GM12872 (cell line): ENCODE data around the gene ASB5.

ENCODE experiments used
- CTCF ChIP-seq: IDR thresholded peaks from 3 replicates; pipeline ENCODE4 v1.5.1; 2011; ENCODE audit warnings: low read depth, mild to moderate bottlenecking, low read length, moderate library complexity; ENCODE audit not compliant: insufficient read depth

Gene ASB5

DNA sequence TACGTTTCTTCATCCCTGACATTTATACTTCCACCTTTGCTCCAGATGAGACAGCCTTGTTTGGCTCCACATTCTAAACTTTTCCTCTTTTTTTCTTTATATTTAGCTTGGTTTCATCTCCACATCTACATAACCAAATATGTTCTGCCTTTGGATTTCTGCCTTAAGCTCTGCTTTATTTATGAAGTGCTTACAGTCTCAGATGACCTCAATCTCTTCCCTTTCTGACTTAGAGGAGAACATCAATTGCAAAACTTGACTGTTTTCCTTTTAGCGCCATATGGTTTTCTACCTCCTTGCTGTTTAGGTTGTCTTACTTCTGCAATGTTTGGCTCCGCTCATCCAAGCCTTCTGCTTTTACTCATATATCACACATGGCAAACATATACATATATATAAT is 7.5 kb downstream of the ASB5 start:
- TF ChIP-seq CTCF: no peak

- TF ChIP-seq CTCF: no peak
Measured at GRCh38 chr4:176261018-176261417, 8.0 kb downstream of the ASB5 start.

DNA sequence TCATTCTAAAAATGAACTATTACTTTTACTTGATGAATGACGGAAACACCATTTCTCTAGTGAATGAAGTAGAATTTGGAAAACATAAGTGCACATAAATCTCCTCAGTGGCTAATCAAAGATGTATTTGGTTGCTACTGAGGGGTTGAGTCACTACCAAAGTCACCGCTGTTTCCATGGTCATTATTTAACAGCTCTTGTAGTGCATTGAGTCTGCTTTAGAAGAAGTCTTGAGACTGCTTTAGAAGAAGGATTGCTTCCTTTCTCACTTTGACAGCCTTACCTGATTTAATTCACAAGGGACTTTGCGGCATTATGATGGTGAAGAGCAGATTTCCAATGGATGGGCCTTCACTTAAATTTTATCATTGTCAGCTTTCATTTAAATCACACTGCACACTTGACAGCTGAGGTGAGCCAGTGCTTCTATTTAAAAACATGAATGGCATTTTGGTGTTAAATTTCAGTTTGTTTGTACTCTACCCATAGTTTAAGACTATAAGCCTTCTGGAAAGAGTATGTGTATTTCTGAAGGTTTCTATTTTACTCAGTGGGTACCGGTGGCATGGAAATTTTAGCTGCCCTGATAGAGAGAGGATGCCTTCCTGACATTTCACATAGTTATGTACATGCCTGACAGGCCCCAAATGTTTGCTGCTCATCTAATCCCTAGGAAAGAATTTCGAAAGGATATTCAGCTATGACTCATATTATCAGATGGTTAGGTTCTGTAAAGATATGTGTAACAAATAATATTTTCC is 9.5 kb downstream of the ASB5 start:
- TF ChIP-seq CTCF: no peak

- no peak for TF ChIP-seq CTCF
Measured at GRCh38 chr4:176258135-176258534, 10.9 kb downstream of the ASB5 start.

- TF ChIP-seq CTCF: no peak
Measured at GRCh38 chr4:176256921-176257320, 12.1 kb downstream of the ASB5 start.

- TF ChIP-seq CTCF: no peak
Measured at GRCh38 chr4:176242764-176243347, 26.2 kb downstream of the ASB5 start.

DNA sequence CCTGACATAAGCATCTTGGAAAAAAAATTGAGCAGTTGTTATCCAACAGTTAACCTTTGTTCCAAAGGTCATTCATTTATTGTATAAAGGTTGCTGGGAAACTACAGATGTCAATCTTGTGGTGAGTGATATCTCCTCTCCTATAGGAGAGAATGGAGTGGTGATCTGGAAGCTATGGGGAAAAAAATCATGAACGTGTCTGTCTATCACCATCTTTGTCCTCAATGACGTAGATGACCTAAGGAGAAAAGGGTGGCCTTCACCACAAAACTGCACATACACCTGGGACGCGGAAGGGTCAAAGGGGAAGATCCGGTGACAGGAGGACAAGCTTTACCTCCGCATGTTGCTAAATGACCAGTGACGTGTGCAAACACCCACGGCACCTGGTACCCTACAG is 27.3 kb downstream of the ASB5 start:
- TF ChIP-seq CTCF: no peak
